Panc1 (cell line): ENCODE results near the gene KRTAP2-1. TPM values are rescaled to one million over a fixed set of nuclear protein-coding genes. Genes with fewer than 3 reads are reported as not detected.
"Not testable (repeated sequence)": the region's sequence is repeated elsewhere in the genome, so short reads cannot be mapped to it uniquely, and the experiment has no call there.

Source experiments
- ATAC-seq: fragments of 200-7000 bp; cut with Tn5 transposase; 2 replicates; pipeline ENCODE4 v1.9.1; 2020; ENCODE audit warnings: mild to moderate bottlenecking, moderate library complexity
- BruUV-seq: library from RNA; stranded (reverse); fragments of 400-500 nt; replicated peaks from 2 replicates; lab custom pipeline; 2021; lab: Mats Ljungman, UMichigan
- CTCF ChIA-PET: fragments of 300-600 bp; sonication (Branson Sonifier 250); formaldehyde crosslinking; loops from one replicate; lab custom pipeline; 2022; ENCODE audit warnings: antibody characterized with exemption; lab: Charles Lee
- POLR2A ChIA-PET: fragments of 300-600 bp; sonication (Branson Sonifier 250); formaldehyde crosslinking; loops from one replicate; lab custom pipeline; 2022; ENCODE audit warnings: antibody characterized with exemption; lab: Charles Lee
- DNase-seq: peaks from one replicate; pipeline ENCODE4 v3.0.0-alpha.2; 2010; ENCODE audit warnings: low read depth, low spot score
- H3K27ac ChIP-seq: 2 replicates; pipeline ENCODE4 v1.5.1; 2011; ENCODE audit warnings: mild to moderate bottlenecking, low read length, inconsistent platforms
- H3K27me3 ChIP-seq: fragments of 200-500 bp; sonication (Bioruptor generic); 2 replicates; pipeline ENCODE4 v1.6.0; 2014; ENCODE audit warnings: low read length, inconsistent platforms; ENCODE audit not compliant: control insufficient read depth, insufficient read depth
- H3K36me3 ChIP-seq: fragments of 200-500 bp; sonication (Bioruptor generic); 2 replicates; pipeline ENCODE4 v1.5.1; 2014; ENCODE audit warnings: inconsistent platforms, mild to moderate bottlenecking, low read length, moderate library complexity; ENCODE audit not compliant: control insufficient read depth, insufficient read depth
- H3K4me1 ChIP-seq: 2 replicates; pipeline ENCODE4 v1.5.1; 2011; ENCODE audit warnings: inconsistent platforms, mild to moderate bottlenecking, low read length, moderate library complexity; ENCODE audit not compliant: control insufficient read depth, insufficient read depth
- H3K4me3 ChIP-seq, 2 experiments: 2 replicates each; pipeline ENCODE4 v1.5.1; 2011 to 2012; ENCODE audit warnings: low read depth in 2 of 2, low read length in 2 of 2, mild to moderate bottlenecking in 2 of 2, inconsistent platforms in 1 of 2, moderate library complexity in 1 of 2
- H3K9me3 ChIP-seq: fragments of 200-500 bp; sonication (Bioruptor generic); 2 replicates; pipeline ENCODE4 v1.5.1; 2014; ENCODE audit warnings: low read depth, mild to moderate bottlenecking, inconsistent platforms, low read length, moderate library complexity; ENCODE audit not compliant: control insufficient read depth, insufficient read depth
- CTCF ChIP-seq: fragments of 450-650 bp; IDR thresholded peaks from 2 replicates; pipeline ENCODE4 v1.5.1; 2017; ENCODE audit warnings: mild to moderate bottlenecking
- POLR2AphosphoS5 ChIP-seq: IDR thresholded peaks from 2 replicates; pipeline ENCODE4 v1.6.1; 2012; ENCODE audit warnings: mild to moderate bottlenecking, low read depth, low read length, moderate library complexity
- REST ChIP-seq, 2 experiments: IDR thresholded peaks; 2 replicates each; pipeline ENCODE4 v1.6.1; 2011 to 2012; ENCODE audit warnings: low read depth in 2 of 2, control low read depth in 1 of 2, low read length in 1 of 2, mild to moderate bottlenecking in 1 of 2, moderate library complexity in 1 of 2; ENCODE audit not compliant: insufficient read depth in 1 of 2
- SIN3A ChIP-seq: IDR thresholded peaks from 2 replicates; pipeline ENCODE4 v1.6.1; 2012; ENCODE audit warnings: low read depth, mild to moderate bottlenecking, low read length, moderate library complexity, borderline replicate concordance; ENCODE audit not compliant: insufficient read depth
- TCF7L2 ChIP-seq: IDR thresholded peaks from 2 replicates; pipeline ENCODE4 v1.6.1; 2011; ENCODE audit warnings: mild to moderate bottlenecking, low read depth, low read length, inconsistent platforms
- in situ Hi-C: cut with HindIII; loops from 2 replicates; pipeline ENCODE4 v1.10.0; 2016; ENCODE audit warnings: low sequenced_read_pairs, low pct_unique_long_range_greater_than_20kb
- intact Hi-C: fragments of 100-400 bp; cut with micrococcal nuclease; formaldehyde crosslinking; loops from one replicate; pipeline ENCODE4 v1.10.0; 2022; ENCODE audit not compliant: unreplicated experiment
- total RNA-seq: library from RNA; stranded (reverse); gene quantifications from one replicate; pipeline ENCODE4 v1.2.1, GENCODE V29; 2021; ENCODE audit not compliant: unreplicated experiment

Gene KRTAP2-1
- total RNA-seq, 1 experiment from 2014 or later = not detected

DNA sequence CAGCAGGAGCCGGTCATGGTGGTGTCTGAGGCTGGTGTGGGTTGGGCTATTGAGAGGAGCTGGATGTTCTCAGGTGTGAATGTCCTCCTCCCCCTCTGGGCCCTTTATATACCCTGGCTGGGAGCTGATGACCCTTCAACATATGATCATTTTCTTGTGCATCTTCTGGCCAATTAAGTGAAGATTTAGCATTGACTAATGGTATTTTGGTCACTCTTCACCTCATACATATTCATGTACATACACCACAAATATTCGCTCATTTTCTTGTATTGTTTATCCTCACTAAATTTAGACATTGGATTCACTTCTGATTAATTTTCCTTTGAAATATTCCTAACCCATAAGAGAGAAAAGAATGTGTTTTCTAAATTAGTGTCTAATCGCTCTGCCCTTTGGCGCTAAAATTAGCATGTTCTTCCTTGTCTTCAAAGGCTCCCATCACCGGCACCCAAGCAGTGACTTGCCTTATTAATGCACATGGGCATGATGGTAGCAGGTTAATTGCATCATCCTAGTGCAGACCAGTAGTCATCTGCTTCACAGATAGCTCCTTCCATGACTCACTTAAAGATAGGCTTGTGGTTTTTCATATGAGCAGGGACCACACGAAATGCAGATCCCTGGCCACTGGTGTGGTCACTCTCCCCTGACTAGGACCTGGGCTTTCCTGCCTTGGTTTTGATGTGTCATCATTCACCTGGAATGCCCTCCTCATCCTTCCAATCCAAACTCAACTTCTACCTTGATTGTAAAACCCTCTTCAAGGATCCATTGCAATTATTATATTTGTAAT lies 18.9 kb upstream of the KRTAP2-1 start, which contains the start of gene KRTAP2-4:
Gene KRTAP2-4, minus strand, starts transcription at position 51 of the 796 bp plus-strand sequence. Its CDS starts 34 bp downstream, at position 17.
- no peaks in the 10 kb centered on the region for H3K36me3 ChIP-seq
- intact Hi-C loops = no loop called here
- H3K9me3 ChIP-seq = no peaks in the 10 kb centered on the region
- H3K27ac ChIP-seq = no peak within 1 kb of the TSS
- ChIA-PET POLR2A (no interaction called here), CTCF (no interaction called here)
- no peaks in the 10 kb centered on the region for H3K4me1 ChIP-seq
- DNase-seq (no peak), ATAC-seq (no peak)
- in situ Hi-C loops = no loop called here
- H3K4me3 ChIP-seq = no peak within 1 kb of the TSS
- no TSS peak for BruUV-seq
- TF ChIP-seq TCF7L2 (no peak), POLR2AphosphoS5 (no peak), CTCF (no peak), REST (IDR thresholded peaks at IDR 0.05; ENCODE audit: insufficient read depth in 1 of 2, low read depth in 2 of 2, low read length in 1 of 2) (no peak), SIN3A (no peak)
- H3K27me3 ChIP-seq = no peaks in the 10 kb centered on the region

DNA sequence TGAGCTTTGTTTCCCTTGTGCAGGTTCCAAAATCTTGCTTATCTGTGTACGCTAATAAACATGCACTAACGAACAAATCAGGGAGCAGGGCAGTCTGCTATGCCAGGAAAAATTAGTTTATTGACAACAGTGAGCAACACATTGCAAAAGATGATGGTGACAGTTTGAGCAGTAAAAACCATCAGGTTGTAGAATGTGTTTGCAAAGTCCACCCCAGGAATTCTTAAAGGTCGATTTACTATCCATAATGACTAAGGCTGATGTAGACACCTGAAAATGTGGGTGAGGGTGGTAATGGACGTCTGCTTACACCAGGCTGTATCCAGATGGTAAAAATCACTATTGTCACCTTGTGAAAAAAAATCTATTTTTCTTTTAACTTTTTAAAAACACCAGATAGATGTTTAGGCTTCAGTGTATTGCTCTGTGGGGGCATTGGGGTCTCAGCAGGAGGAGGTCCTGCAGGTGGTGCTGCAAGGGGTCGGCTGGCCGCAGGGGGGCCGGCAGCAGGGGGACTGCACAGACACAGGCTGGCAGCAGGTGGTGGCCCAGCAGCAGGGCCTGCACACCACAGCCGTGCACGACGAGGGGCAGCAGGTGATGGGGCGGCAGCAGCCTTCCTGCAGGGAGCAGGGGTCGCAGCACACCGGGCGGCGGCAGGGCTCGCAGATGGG lies 18.0 kb upstream of the KRTAP2-1 start:
- H3K27me3 ChIP-seq, H3K27ac ChIP-seq, ATAC-seq, H3K4me3 ChIP-seq, H3K36me3 ChIP-seq, in situ Hi-C loops, intact Hi-C loops, H3K4me1 ChIP-seq, POLR2A ChIA-PET, H3K9me3 ChIP-seq, BruUV-seq, DNase-seq: not testable (repeated sequence)
- CTCF ChIA-PET = interaction anchor here (0.7 kb wide), 1 partner anchor 8 kb away, joined by 3 read pairs; no protein-coding TSS in a partner anchor
